Kidney epithelial cell (primary cell): Measurements from ENCODE around the gene SPAG16. TPM values are rescaled to one million over a fixed set of nuclear protein-coding genes. Genes with fewer than 3 reads are reported as not detected.

ENCODE experiments used
- DNase-seq: peaks from one replicate; pipeline ENCODE4 v3.0.0-alpha.2; 2010; ENCODE audit warnings: low read depth
- H3K27me3 ChIP-seq: 2 replicates; pipeline ENCODE4 v1.6.0; 2011; ENCODE audit warnings: low read length; ENCODE audit not compliant: control insufficient read depth, insufficient read depth
- H3K36me3 ChIP-seq: 2 replicates; pipeline ENCODE4 v1.5.1; 2011; ENCODE audit warnings: low read length; ENCODE audit not compliant: control insufficient read depth, insufficient read depth
- H3K4me3 ChIP-seq: 2 replicates; pipeline ENCODE4 v1.5.1; 2011; ENCODE audit warnings: low read depth, mild to moderate bottlenecking, control low read depth, low read length
- total RNA-seq: library from RNA; depleted of rRNA; stranded (reverse); fragments of >200 nt; gene quantifications from 2 replicates; pipeline ENCODE4 v1.2.3, GENCODE V29; 2015
- TF ChIP-seq, protein P1 (sequence below): IDR thresholded peaks from 2 replicates; pipeline ENCODE4 v1.5.1; 2011; ENCODE audit warnings: mild to moderate bottlenecking, moderate library complexity, low read length, control low read depth, inconsistent platforms; ENCODE audit not compliant: insufficient read depth, poor library complexity, severe bottlenecking

Gene SPAG16
- total RNA-seq, 1 donor from 2014 or later: 16.1 TPM

DNA sequence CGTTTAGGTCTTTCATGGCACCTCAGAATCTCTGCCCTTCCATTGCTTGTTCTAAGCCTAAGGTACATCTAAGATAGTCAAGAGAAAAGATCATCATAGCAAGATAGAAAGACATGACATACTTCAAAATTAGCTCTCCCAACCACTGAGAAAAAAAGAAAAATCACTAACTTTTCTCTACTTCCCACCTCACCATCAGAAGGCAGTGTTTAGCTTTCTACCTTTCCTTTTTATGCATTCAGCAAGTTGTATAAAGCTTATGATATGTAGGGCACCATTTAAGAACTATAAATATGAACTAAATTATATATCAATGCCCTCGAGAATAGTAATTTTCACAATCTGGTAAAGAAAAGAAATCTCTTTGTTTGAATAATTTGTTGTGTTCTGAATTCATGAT lies 794.8 kb downstream of the SPAG16 start:
- Histone ChIP-seq H3K36me3 (no peaks in the 10 kb centered on the region), H3K4me3 (no peak overlapping the region), H3K27me3 (no peaks in the 10 kb centered on the region)
- TF ChIP-seq, protein P1, sequence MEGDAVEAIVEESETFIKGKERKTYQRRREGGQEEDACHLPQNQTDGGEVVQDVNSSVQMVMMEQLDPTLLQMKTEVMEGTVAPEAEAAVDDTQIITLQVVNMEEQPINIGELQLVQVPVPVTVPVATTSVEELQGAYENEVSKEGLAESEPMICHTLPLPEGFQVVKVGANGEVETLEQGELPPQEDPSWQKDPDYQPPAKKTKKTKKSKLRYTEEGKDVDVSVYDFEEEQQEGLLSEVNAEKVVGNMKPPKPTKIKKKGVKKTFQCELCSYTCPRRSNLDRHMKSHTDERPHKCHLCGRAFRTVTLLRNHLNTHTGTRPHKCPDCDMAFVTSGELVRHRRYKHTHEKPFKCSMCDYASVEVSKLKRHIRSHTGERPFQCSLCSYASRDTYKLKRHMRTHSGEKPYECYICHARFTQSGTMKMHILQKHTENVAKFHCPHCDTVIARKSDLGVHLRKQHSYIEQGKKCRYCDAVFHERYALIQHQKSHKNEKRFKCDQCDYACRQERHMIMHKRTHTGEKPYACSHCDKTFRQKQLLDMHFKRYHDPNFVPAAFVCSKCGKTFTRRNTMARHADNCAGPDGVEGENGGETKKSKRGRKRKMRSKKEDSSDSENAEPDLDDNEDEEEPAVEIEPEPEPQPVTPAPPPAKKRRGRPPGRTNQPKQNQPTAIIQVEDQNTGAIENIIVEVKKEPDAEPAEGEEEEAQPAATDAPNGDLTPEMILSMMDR: no peak
- DNase-seq: no peak

DNA sequence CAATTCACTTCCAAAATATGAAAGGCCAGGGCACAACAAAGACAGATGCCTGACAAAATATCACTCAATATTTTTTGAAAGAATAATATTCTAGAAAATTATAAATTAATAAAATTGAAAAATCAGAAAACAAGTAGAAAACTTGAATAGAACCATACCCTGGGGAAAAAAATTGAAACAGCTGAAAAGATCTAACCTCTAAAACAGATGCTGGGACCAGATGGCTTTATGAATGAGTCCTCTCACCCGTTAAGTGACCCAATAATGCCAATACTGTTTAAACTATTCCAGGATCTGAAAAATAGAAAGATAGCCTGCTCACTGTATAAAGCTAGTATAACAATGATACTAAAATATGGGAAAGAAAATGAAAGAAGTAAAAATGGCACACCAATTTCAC lies 804.3 kb downstream of the SPAG16 start:
- no peak for DNase-seq
- H3K4me3 ChIP-seq: no peak overlapping the region
- no peaks in the 10 kb centered on the region for H3K27me3 ChIP-seq
- TF ChIP-seq, protein P1: no peak
- H3K36me3 ChIP-seq: no peaks in the 10 kb centered on the region

DNA sequence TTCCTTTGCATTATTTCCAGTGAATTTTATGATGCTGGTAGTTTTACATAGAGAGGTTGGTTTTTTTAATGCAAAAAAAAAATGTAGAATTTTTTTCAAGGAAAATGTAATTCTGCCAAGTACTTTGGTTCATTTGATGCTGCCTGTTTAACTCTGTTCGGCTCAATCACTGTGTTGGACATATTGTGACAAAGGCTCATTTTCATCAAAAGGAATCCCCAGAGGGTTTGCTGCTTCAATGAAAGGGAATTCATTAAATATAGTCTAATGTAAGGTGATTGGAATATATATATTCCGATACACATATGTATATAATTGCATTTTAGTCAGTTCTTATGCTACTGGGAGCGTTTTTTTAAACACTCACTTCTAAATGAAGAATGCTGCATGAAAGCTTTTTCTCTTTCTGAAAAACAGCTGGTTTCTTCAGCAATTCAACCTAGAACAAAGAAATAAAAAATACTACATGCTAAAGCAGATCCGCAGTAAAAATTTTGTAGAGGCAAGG lies 812.0 kb downstream of the SPAG16 start:
- TF ChIP-seq, protein P1: no peak
- no peaks in the 10 kb centered on the region for H3K36me3 ChIP-seq
- H3K4me3 ChIP-seq: no peak overlapping the region
- no peaks in the 10 kb centered on the region for H3K27me3 ChIP-seq
- no peak for DNase-seq

DNA sequence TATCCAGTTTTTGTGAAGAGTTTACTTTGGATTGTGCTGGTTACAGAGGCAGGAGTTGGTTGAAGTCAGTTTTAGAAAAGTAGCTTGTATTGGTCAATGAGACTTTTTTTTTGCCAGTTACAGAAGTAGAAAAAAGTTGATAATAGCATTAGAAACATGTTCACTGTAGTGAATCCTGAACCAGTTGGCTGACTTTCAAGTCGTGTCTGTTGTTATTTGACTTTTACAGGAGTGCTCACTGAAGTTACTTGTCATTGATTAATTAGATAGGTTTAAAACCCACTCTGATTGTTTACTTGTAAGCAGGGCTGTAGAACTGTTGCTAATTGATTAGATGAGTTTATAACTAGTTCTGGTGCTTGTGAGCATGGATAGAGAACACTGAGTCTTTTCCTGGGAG lies 814.5 kb downstream of the SPAG16 start:
- TF ChIP-seq, protein P1: no peak
- no peak overlapping the region for H3K4me3 ChIP-seq
- DNase-seq: no peak
- no peaks in the 10 kb centered on the region for H3K36me3 ChIP-seq
- H3K27me3 ChIP-seq: no peaks in the 10 kb centered on the region

DNA sequence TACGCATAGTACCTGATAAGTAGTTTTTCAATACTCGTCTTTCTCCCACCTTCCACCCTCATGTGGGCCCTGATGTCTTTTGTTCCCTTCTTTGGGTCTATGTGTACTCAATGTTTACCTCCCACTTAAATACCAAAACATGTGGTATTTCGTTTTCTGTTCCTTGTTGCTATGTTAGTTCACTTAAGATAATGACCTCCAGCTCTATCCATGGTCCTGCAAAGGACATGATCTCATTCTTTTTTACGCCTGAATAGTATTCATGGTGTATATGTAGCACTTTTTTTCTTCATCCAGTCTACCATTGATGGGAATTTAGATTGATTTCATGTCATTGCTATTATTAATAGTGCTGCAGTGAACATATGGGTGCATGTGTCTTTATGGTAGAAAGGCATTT lies 816.2 kb downstream of the SPAG16 start:
- Histone ChIP-seq H3K4me3 (no peak overlapping the region), H3K36me3 (no peaks in the 10 kb centered on the region), H3K27me3 (no peaks in the 10 kb centered on the region)
- DNase-seq: no peak
- TF ChIP-seq, protein P1: no peak

DNA sequence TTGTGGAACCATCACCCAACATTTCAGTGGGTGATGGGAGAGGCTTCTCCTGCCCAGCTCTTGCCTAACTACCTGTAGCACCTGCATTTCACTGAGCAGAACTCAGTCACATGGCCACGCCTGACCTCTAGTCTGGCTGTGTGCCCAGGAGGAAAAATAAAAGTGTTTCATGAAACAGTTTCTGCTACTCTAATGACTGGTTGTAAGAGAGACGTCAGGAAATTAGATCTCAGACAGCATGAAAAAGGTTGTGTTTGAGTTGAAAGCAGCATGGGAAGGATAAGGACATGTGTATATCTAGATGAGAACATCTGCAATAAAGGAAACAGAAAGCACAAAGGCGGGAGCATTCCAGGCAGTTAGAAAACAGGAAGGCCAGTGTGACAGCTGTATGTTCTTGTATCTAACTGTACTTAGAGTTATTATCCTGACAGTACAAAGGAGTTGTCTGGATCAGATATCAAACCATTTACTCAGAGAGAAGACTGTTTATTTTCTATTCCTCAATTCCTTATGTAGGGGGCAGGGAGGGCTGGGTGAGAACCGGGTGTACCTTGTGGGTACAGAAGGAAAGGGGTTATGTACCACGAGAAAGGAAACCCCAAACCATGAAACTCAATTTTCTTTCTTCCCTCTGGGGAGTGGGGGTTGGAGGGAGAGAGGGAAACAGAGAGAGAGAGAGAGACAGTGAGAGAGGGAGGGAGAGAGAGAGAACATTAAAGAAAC lies 819.2 kb downstream of the SPAG16 start:
- H3K27me3 ChIP-seq: no peaks in the 10 kb centered on the region
- H3K4me3 ChIP-seq: no peak overlapping the region
- peak; percentile 14 for DNase-seq
- no peaks in the 10 kb centered on the region for H3K36me3 ChIP-seq
- TF ChIP-seq, protein P1: no peak
